Measurements from ENCODE around the gene SYNJ1.
"Not testable (repeated sequence)": the region's sequence is repeated elsewhere in the genome, so short reads cannot be mapped to it uniquely, and the experiment has no call there.

SYNJ1 gene

GRCh38 chr21:32611471-32611997 lies 116.3 kb downstream of the SYNJ1 start:
- peak; percentile 5 for DNase-seq

- DNase-seq, result not testable (repeated sequence)
These were observed 116.9 kb downstream of the SYNJ1 start for GRCh38 chr21:32610940-32611339.

DNA sequence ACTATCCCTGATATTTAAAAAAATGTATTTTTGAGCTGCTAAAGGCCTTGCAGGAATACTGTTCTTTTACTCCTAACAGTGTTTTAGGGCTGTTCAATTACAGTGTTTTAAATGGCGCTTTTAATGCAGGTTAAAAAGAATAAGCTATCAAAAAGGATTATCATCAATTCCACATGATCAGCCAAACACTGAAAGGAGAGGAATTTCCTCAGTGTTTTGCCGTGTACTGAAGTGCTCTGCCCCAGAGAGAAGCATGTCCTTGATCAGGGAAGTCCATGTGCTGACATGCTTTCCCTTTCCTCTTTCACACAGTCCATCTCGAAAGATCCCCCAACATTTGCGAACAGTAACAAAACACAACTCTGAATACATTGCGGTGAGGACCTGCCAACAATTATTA lies 119.0 kb downstream of the SYNJ1 start:
- no peak for DNase-seq

- DNase-seq, result no peak
These were observed 122.3 kb downstream of the SYNJ1 start for GRCh38 chr21:32605469-32605868.

DNA sequence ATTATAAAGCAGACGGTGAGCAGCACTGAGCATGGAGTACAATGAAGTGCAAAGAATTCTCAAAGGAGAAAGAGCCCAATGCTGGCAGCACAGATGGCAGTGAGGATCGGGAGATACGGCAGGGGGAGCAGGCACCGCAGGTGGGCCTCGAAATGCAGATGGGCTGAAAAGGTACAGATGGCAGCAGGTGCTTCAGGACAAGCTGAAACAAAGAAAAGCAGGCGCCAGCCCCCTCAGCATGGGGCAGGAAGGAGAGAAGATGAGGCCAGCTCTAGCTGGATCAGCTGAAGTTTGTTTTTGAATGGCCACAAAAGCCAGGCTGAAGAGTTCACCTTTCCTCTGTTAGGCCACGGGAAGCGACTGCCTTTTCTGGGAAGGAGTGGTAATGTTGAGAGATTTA lies 123.3 kb downstream of the SYNJ1 start:
- DNase-seq, result peak; percentile 19

GRCh38 chr21:32603131-32603530 lies 124.7 kb downstream of the SYNJ1 start:
- no peak for DNase-seq

DNA sequence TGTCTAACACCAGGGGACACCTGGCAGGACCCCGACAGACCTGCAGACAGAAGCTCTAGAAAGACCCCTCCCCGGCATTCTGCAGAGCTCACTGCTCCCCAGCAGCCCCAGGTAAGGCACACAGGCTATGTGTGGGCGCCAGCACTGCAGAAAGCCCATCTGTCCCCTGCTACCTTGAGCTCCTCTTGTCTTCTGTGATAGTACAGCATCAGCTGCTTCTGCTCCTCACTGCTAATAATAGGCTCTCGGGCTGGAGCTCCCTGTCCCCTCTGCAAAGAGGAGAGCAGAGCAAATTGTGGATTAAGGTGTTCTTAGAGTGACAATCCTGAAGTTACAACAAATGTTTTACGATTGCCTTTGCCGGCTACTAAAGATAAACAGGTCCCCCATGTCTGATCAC lies 125.7 kb downstream of the SYNJ1 start:
- DNase-seq, result no peak

- DNase-seq, result no peak
These were observed 128.3 kb downstream of the SYNJ1 start for GRCh38 chr21:32599526-32599925.

- DNase-seq, result no peak
These were observed 128.7 kb downstream of the SYNJ1 start for GRCh38 chr21:32599091-32599490.

- DNase-seq, result no peak
These were observed 130.6 kb downstream of the SYNJ1 start for GRCh38 chr21:32597205-32597604.

GRCh38 chr21:32595431-32595830 lies 132.4 kb downstream of the SYNJ1 start:
- DNase-seq, result no peak

- DNase-seq, result no peak
These were observed 134.1 kb downstream of the SYNJ1 start for GRCh38 chr21:32593690-32594089.

- DNase-seq, result no peak
These were observed 134.8 kb downstream of the SYNJ1 start for GRCh38 chr21:32592929-32593502.

GRCh38 chr21:32590130-32590529 lies 137.7 kb downstream of the SYNJ1 start:
- DNase-seq, result no peak

- DNase-seq, result no peak
These were observed 140.2 kb downstream of the SYNJ1 start for GRCh38 chr21:32587651-32588050.

DNA sequence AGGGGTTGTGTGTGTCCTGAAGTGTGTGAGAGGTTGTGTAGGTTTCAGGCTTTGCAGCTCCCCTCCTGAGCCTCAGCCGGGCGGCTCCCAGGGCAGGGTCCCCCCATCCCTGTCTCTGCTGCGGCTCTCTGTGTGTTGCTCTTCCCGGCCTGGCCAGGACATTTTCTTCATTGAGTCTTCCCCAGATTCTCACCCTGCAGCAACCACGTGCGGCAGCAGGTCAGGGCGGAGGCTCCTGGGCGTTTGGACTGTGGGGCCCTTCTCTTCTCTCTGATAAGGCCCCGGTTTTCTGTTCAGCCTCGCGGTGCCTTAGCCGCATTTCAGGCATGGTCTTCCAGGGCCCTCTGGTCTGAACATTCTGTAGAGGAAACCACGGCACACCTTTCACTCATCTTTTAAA lies 140.7 kb downstream of the SYNJ1 start:
- no peak for DNase-seq

DNA sequence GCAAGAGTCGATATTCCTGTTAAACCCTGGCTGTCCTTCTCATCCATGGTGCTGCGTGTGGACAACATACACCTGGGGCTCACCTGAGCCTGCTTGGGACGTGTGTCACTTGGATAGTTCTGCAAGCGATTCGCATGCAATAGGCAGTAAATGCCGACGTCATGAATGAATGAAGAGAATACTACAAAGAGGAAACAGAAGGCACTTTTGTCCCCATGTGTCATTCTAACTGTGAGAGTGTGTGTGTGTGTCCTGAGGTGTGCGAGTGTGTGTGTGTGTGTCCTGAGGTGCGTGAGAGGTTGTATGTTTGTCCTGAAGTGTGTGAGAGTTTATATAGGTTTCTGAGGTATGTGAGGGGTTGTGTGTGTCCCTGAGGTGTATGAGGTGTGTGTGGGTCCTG lies 141.8 kb downstream of the SYNJ1 start:
- DNase-seq, result no peak

DNA sequence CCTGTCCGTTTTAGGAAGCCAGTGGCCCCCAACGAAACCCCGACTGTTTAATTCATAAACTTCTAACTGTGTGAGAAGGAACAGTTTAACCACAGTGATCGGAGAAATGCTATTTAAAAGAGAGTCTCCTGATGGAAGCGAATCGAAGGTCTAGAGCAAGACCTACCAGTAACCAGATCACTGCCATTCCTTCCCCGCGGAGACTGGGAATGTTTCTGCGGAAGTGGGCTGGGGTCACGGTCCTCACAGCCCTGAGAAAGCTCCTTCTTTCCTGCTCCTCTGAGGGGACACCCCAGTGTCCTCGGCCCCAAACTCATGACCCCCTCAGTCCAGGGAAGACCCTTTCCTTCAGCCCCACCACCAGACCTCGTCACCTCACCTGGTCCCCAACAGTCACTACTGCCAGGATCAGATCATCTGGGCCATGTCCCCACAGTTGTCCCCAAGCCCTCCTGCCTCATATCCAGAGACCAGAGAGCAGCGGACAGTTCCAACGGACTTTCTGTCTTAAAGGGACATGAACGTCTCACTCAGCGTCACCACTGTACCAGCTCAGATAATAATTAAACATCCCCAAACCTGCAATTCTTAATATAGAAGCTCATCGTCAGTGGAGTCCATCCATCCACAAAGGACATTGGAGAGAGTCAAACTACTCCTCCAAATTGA lies 142.6 kb downstream of the SYNJ1 start, which contains the start of gene TCP10L:
TCP10L (minus strand) TSS at position 482 of the 669 bp plus-strand sequence. CDS start 1,219 bp downstream, outside the sequence.
- no peak for DNase-seq

DNA sequence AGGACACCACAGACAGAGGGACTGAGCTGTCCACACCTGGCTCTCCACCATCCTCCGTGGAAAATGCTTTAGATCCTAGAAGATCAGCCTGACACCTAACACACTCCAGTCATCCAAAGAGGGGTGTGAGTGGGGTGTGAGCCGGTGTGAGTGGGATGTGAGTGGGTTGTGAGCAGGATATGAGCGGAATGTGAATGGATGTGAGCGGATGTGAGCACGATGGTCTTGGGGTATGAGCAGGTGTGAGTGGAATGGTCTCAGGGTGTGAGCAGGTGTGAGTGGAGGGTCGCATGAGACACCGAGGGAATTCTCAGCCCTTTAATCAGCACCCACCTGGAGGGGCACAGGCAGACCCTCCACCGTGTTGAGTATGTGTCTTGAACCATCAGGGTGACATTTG lies 143.3 kb downstream of the SYNJ1 start:
- no peak for DNase-seq

- no peak for DNase-seq
These were observed 146.1 kb downstream of the SYNJ1 start for GRCh38 chr21:32581732-32582131.

DNA sequence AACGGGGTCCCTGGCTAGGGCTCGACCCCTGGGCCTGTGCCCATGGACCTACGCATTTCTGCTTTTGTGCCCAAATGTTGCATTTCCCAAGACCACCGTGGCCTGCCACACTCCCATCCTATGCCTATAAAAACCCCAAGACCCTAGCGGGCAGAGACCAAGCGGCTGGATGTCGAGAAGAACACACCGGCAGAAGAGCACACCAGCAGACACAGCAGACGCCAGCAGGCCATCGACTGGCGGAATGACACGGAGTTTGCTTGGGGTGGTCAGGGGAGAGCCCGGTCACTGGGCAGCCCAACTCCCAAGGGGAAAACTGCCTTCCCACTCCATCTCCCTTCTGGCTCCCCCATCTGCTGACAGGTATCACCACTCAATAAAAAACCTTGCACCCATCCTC lies 146.9 kb downstream of the SYNJ1 start:
- DNase-seq, result no peak

Measured in NCI-H510A treated with DMSO at 0.1 percent for 48 hours (cell line).